DMS114 treated with DMSO at 0.1 percent for 48 hours (cell line): Measurements from ENCODE around the gene TRAPPC3.
"Not testable (repeated sequence)": the region's sequence is repeated elsewhere in the genome, so short reads cannot be mapped to it uniquely, and the experiment has no call there.

Experiments used
- DNase-seq: peaks from one replicate; lab custom pipeline; 2025; ENCODE audit not compliant: unreplicated experiment; lab: John Stamatoyannopoulos, UW

Gene TRAPPC3

DNA sequence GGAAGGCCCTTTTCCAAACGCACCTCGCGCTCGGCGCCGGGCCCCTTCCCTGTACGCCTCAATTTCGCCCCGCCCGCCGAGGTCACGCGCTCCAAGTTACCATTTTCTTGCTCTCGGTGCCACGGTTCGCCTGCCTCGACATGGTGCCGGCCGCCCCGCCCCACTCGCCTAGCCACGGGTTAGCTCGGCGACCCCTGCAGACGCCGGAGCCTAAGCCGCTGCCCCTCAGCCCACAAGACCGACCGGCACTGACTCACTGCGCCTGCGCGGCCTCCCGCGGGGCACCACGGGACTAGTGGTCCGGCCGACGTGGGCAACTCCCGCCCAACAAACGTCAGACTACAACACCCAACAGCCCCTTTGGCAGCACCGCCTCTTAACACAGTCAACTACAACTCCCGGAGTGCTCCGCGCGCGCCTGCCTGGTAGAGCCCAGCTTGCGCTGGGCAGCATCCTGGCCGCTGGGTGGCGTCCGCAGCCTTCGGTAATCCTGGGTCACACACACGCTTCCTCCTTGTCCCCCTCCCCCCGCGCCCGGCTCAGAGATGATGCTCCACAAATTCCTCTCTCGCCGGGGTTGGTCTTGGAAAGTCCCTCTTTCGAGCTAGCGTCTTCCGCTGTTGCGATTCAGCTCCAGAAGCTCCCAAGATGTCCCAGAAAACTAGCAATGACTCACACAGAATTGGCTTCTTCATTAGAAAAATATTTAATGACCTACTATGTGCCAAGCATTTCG lies at the start of gene TRAPPC3:
TSS of gene TRAPPC3 (minus strand) at position 250 of the 736 bp plus-strand sequence. CDS start at position 142, 108 bp downstream.
- peak; percentile 99 for DNase-seq

DNA sequence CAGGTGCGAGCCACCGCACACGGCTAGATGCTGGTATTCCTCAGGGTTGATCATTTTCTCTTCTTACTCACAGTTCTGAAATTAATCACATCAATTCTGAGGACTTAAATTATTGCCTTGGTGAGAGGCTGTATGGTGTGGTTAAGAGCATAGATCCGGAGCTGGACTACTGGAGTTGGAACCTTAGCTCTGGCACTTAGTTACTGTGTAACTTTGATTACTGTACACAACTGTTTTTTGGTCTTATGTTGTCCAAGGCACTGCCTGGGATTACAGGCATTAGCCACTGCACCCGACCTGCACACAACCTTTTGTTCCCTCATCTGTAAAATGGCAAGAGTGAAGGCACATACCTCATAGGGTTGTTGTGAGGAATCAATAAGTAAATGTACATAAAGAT lies 49.4 kb upstream of the TRAPPC3 start:
- DNase-seq: no peak

DNA sequence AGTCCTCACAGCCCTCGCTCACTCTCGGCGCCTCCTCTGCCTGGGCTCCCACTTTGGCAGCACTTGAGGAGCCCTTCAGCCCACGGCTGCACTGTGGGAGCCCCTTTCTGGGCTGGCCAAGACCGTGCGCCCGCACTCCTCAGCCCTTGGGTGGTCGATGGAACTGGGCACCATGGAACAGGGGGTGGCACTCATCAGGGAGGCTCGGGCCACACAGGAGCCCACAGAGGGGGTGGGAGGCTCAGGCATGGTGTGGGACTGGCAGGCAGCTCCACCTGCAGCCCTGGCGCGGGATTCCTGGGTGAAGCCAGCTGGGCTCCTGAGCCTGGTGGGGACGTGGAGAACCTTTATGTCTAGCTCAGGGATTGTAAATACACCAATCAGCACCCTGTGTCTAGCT lies 47.5 kb upstream of the TRAPPC3 start:
- DNase-seq: not testable (repeated sequence)

DNA sequence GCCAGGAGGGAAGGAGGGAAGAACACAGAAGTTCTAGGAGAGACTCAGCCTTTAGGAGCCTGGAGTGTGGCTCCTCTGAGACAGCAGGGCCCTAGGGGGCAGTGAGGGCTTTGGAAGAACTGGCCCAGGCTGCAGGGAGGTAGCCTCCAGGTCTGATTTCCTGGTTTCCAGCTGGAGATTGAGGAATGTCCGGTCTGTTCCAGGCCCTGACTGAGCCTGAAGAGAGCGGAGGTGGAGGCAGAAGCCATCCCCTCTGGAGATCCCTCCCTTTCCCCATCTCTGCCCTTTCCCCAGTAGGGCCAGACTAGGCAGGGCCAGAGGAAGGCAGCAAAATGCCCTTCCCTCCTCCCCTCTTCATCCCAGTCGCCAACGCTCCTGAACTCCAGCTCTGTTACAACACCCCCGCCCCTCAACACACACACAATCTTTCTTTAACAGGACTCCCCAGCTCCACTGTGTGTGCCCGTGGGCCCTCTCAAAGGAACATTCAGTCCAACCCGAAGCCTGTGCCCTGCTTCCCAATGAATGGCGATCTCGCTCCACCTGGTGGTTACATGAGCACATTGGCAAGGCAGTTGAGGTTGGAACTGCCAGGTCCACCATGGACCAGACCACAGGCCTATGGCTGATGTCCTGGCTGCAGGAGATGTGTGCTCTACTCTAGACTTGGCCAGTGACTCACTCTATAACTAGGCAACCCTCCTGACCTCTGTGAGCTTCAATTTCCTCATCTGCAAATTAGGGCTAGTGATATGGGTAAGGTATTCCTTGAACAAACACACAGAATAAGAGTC lies 38.7 kb upstream of the TRAPPC3 start:
- peak; percentile 88 for DNase-seq

DNA sequence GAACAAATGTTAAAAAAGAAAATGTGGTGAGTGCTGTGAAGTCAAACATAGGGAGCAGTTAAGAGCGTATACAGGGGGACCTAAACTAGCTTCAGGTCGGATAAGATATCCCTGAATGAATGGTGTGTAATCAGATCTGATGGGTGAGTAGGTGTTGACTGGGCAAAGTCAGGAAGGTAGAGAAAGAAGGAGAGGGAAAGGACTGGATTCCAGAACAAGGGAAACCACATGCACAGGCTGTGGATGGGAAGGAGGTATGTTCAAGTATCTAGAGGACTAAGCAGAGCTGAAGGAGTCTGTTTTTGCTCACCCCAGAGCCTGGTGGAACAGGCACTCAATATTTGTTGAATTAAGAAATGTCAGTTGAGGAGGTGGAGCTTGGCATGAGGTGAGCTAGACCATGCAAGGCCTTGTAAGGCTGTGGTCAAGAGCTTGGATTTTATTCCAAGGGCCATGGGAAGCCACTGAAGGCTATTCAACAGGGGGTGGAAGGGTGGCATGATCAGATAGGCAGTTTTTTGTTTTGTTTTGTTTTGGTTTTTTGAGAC lies 34.1 kb upstream of the TRAPPC3 start:
- no peak for DNase-seq

DNA sequence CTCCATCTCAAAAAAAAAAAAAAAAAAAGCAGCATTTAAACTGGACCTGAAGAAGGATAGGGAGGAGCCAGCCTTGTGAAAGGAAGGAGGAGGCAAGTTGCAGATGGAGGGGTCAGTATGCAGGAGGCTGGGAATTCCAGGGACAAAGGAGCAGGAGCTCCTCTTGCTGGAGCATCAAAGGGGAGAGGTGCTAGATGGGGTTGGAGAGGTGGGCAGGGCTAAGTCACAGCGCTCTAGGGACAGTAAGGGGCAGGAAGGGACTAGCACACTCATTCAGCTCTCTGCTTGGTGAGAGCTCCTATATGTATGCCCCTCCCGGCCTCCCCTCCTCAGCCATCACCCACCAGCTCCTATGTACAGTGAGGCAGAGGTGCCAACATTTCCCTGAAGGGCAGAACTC lies 33.4 kb upstream of the TRAPPC3 start:
- no peak for DNase-seq

DNA sequence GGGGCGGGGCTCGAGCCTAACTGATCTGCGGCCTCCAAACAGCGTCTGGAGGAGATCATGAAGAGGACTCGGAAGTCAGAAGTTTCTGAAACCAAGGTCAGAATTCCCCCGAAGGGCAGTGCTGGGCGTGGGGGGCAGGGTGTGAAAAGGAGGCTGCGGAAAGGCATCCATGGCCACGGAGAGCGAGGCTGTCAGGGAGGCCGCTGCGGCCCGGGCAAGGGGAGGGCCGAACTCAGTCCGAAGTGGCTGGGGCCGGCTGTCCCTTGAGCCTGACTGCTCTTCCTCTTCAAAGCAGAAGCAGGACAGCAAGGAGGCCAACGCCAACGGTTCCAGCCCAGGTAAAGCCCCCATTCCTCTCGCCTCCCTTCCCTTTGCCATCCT lies 29.9 kb upstream of the TRAPPC3 start:
- DNase-seq: no peak

DNA sequence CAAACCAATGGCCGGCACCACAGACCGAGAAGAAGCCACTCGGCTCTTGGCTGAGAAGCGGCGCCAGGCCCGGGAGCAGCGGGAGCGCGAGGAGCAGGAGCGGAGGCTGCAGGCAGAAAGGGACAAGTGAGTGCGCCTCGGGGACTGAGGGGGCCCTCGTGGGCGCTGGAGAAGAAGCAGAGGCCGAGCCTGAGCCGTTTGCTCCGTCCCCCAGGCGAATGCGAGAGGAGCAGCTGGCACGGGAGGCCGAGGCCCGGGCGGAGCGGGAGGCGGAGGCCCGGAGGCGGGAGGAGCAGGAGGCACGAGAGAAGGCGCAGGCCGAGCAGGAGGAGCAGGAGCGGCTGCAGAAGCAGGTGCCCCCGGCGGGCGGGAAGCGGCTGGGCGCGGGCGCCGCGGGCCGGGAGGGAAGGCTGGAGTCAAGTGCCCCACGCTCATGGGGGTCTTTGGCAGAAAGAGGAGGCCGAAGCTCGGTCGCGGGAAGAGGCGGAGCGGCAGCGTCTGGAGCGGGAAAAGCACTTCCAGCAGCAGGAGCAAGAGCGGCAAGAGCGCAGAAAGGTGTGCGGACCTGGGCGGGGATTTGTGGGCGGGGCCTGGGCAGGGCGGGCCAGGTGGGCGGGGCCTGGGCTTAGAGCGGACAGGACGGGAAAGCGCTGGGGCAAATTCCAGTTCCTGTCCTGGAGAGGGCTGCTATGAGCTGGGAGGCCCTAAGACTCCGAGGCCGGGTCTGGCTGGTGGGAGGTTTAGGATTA lies 29.4 kb upstream of the TRAPPC3 start:
- DNase-seq: no peak

DNA sequence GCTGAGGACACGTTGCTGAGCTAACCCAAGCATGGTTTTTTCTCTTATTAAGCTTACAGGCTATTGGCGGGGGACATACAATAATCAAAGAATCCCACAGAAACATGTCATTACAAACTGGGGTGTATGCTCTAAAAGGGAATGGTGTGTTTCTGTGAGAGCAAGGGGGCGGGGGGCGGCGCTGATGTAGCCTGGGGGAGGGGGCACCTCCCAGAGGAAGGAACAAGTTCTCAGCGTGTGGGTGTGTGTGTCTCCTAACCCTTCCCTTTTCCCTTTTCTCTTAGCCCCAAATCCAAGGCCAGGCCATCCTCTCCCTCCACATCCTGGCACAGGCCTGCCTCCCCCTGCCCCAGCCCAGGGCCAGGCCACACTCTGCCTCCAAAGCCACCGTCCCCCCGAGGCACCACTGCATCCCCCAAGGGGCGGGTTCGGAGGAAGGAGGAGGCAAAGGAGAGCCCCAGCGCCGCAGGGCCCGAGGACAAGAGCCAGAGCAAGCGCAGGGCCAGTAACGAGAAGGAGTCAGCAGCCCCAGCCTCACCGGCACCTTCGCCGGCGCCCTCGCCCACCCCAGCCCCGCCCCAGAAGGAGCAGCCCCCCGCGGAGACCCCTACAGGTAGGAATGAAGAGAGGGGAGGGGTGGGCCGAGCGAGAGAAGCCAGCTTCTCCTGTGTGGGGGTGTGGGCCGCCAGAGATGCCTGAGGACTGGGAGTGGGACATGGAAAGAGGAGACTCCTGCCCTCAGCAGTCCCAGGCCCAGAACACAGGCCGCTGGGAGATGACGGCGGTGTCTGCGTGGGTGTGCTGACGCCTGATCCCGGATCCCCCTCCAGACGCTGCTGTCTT lies 28.5 kb upstream of the TRAPPC3 start:
- no peak for DNase-seq

DNA sequence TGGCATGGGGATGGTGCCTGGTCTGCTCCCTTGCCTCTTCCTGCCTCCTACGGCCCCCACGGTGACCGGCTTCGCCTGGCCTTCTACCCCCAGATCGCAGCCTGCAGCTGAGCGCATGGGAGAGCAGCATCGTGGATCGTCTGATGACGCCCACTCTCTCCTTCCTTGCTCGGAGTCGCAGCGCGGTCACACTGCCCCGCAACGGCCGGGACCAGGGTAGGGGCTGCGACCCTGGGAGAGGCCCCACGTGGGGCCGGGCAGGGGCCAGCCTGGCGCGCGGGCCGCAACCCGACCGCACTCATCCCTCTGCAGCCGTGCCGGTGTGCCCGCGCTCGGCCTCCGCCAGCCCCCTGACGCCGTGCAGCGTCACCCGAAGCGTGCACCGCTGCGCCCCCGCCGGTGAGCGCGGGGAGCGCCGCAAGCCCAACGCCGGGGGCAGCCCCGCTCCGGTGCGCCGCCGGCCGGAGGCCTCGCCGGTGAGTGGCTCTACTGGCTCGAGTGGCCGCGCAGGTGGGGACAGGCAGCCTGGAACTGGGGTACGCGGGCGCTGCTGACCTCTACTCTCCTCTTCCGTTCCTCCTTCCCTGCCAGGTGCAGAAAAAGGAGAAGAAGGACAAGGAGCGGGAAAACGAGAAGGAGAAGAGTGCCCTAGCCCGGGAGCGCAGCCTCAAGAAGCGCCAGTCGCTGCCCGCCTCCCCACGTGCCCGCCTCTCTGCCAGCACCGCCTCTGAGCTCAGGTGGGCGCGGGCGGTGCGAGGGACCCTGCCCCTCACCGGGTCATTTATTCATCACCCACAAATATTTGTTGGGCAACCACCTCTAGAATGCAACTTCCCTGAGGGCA lies 27.0 kb upstream of the TRAPPC3 start:
- DNase-seq: no peak

DNA sequence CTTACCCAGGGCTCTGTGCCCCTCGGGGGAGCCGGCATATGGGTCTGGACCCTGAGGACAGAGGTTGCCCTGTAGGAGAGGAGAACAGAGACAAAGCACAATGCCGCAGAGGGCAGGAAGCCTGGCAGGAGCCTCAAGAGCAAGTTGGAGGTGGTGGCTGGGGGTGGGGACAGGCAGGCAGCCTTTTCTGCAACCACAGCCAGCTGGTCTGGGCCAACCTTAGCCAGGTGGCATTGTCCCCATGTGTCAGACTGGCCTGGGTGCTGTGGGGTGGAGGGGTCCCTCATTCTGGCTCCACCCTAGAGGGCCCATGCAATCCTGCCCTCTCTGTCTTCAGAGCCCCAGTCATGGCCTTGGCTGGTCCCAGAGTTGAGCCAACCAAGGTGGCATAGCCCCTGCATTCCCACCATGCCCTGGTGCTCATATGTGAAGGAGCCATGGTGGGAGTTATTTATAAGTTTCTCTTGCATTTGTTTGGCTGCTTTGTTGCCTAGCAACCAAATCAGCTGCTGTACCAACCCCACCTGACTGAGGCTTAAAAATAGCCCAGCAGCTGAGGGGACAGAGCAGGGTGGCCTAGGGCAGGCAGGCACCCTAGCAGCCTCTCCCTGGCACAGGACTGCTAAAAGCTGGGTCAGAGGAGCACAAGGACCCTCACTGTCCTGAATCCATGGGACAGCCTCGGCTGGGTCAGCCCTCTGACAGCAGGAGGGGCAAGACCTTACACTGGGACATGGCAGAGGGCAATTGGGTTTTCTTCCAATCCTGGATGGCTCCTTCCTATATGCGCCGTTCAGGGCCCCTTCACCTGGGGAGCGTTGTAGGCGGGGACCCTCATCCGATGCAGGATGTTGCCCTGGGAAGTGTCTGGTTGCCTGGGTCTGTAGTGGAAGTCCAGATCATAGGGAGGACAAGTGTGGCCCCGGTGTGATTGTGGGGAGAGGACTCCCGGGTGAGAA lies 26.1 kb upstream of the TRAPPC3 start:
- DNase-seq: no peak

DNA sequence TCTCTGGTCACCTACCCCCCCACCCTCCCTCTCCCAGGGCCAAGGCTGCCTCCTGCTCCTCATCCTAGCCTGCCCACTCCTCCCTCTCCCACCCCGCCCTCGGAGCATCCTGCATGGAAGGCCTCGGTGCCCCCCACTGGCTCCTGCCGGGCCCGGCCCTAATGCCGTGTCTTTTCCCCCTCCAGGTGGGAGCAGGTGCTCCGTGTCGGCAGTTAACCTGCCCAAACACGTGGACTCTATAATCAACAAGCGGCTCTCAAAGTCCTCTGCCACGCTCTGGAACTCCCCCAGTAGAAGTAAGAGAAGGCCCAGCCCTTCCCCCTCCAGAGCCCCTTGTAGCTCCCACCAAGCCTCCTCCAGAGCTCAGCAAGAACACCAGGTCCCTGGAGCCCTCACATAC lies 25.4 kb upstream of the TRAPPC3 start:
- no peak for DNase-seq

DNA sequence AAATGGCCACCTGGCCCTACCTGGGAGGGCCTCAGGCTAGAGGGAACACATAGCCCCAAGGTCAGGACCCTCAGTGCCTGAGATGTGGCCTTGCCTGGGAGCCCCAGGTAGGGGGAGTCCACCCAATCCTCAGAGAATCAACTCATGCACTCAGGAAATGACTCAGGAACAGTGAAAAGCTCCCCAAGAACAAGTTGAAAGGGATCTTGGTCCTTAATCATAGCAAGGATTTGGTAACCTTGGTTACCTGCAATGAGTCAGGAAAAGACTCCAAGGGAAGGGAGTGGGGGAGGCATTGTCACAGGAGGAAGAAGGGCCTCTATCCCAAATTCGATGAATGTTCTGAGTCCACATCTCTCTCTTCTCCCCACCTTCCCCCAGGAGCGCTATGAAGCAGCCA lies 23.7 kb upstream of the TRAPPC3 start:
- no peak for DNase-seq

DNA sequence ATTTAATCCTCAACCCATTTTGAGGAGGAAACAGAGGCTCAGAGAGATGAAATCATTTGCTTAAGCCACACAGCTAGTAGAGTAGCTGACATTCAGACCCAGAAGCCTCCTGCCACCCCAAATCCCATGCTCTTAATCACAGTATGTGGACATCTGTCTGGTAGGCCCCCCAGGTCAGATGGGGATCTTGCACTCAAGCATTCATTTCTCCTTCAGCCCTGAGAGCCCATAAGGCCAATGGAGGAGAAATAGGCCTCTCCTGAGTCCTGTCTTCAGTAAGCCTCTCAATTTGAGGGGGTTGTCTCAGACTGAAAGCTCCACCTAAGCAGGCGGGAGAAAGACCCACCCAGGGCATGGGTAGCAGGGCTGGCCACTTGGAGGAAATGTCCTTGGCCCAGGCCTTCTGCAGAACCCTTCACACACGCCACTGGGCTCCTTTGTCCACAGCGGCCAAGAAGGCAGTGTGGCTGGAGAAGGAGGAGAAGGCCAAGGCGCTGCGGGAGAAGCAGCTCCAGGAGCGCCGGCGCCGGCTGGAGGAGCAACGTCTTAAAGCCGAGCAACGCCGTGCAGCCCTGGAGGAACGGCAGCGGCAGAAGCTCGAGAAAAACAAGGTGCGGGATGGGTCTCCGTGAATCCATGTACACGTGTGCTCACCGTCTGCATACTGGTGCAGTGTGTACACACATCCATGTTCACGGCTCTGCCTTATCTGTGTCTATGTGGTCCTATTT lies 22.9 kb upstream of the TRAPPC3 start:
- no peak for DNase-seq

DNA sequence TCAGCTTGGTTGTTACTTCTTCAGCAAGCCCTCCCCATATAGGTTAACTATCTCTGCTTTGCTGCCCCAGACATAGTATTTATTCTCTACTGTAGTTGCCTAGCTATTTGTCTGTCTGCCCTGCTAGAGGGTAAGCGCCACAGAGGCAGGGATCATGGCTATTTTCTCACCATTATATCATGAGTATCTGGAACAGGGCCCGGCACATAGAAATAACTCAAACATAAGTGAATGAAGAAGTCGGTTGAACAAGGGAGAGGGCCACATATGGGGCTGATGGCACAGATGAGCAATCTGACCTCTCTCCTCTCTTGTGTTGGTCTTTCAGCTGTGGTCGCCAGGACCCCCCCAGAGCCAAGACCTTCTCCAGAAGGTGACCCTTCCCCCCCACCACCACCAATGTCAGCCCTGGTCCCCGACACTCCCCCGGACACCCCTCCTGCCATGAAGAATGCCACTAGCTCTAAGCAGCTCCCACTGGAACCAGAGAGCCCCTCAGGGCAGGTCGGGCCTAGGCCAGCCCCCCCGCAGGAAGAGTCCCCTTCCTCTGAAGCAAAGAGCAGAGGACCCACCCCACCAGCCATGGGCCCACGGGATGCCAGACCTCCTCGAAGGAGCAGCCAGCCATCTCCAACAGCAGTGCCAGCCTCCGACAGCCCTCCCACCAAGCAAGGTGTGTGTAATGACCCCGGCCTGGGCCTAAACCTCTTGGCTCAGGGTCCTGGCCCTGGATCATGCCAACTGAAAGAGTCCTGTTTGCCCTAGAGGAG lies 21.5 kb upstream of the TRAPPC3 start:
- no peak for DNase-seq

DNA sequence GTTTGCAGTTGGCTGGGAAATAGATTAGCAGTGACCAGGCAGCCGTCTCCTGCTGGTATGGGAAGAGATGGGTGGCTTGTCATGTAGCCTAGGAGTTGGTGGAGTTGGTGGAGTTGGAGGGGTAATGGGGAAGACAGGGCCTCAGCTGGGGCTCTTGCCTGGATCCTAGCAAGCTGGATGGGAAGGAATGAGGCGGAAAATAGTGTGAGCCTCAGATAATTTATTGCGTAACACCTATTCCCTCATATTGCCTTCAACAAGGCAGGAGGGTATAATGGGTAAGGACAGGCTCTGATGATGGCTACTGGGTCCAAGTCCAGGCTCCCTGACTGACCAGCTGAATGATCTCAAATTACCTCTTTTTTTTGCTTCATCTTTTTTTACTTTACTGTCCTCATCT lies 19.2 kb upstream of the TRAPPC3 start:
- DNase-seq: no peak
